GM19463 (cell line): ENCODE data around the gene NEAT1.

Experiments used
- ATAC-seq: cut with Tn5 transposase; IDR thresholded peaks from one replicate; pipeline ENCODE4 v1.9.1; 2021; ENCODE audit warnings: mild to moderate bottlenecking, moderate library complexity; ENCODE audit not compliant: unreplicated experiment

The NEAT1 gene

DNA sequence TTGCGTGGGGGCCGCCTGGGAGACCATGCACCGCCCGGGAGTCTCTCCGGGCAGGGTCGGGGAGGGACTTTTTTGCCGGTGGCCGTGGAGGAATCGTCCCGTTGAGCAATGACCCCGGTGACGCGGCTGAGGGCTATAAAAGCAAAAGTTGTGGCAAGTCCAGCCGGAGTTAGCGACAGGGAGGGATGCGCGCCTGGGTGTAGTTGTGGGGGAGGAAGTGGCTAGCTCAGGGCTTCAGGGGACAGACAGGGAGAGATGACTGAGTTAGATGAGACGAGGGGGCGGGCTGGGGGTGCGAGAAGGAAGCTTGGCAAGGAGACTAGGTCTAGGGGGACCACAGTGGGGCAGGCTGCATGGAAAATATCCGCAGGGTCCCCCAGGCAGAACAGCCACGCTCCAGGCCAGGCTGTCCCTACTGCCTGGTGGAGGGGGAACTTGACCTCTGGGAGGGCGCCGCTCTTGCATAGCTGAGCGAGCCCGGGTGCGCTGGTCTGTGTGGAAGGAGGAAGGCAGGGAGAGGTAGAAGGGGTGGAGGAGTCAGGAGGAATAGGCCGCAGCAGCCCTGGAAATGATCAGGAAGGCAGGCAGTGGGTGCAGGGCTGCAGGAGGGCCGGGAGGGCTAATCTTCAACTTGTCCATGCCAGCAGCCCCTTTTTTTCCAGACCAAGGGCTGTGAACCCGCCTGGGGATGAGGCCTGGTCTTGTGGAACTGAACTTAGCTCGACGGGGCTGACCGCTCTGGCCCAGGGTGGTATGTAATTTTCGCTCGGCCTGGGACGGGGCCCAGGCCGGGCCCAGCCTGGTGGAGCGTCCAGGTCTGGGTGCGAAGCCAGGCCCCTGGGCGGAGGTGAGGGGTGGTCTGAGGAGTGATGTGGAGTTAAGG, at the start of gene NEAT1:
Gene NEAT1, plus strand, starts transcription at position 166 of the 883 bp plus-strand sequence.
- ATAC-seq = no peak

DNA sequence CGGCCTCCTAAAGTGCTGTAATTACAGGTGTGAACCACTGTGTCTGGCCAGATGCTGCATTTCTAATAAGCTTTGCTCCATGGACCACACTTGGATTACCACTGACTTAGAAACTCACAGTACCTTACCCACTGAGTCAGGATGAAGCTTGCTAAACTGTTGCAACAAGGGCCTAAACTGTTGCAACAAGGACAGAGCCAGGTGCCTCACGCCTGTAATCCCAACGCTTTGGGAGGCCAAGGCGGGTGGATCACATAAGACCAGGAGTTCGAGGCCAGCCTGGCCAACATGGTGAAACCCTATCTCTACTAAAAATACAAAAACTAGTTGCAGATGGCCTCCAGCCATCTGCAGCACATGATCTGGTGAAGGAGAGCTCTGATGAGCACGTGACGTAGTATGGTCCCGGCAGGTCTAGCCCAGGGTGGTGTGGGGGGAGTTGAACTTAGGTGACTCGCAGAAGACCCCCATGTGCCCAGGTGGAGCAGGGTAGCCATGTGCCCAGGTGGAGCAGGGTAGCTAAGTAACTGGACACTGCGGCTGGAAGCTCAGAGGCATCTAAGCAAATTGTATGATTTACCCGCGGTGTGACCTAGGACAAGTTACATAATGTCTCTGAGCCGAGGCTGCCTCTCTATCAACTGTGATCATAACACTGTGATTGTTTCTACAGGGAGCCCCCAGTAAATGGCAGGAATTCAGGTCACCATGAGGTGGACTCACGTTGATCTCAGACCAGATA, 48.6 kb upstream of the NEAT1 start:
- ATAC-seq = no peak

DNA sequence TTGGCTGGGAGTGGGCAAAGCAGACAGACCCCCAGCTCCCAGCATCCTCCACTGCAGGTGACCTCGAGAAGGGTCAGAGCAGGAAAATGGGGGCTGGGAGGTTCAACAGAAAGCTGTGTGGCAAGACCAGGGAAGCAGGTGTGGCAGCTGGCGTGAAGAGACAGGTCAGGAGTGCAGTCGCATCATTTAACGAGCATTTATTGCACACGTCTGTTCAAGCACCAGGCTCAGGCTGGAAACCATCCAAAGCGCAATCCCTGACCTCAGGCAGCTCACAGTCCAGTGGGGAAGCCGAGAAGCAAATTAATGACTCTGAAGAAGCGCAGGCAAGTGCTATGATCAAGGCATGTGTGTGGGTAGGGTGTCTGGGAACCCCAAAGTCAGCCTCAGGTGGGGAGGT, 47.6 kb upstream of the NEAT1 start:
- no peak for ATAC-seq

DNA sequence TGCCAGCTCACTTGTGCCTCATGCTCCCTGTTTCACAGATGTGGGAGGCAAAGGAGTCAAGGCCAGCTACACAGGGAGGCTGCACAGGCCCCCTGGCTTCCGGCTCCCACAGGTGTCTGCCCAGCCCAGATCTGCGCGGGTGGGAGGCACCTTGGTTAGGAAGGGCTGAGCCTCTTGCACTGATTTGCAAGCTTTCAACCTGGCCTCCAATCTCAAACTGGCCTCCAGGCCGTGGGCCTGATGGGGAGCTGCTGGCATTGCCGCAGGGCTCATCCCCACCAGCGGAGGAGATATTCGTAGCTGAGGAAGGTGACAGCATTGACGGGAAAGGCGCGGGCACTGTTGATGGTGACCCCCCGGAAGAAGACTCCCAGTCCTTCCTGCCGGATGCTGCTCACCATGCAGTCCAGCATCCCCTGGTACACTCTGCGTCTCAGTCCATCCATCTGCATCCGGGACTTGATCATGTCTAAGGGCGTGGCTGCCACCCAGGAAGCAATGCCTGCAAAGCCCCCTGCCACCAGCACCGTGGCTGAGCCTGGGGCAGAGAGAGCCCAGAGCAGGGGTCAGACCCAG, 46.4 kb upstream of the NEAT1 start:
- ATAC-seq = no peak

DNA sequence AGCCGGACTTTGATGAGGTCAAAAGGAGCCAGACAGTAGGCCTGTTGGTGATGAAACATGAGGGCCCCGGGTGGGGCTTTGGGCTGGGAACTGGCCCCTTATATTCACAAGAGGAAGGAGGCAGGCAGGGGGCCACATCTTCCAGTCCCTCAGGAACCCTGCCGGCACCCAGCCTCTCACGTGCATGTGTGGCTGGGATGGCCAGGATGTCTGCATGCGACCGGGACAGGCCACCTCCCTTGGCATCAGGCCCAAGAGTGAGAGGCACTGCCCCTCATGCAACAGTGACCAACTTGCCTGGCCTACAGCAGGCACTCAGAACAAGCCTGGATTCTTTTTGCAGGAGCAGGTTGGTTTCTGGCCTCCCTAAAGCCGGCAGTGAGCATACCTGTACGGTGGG, 45.6 kb upstream of the NEAT1 start:
- ATAC-seq = no peak

DNA sequence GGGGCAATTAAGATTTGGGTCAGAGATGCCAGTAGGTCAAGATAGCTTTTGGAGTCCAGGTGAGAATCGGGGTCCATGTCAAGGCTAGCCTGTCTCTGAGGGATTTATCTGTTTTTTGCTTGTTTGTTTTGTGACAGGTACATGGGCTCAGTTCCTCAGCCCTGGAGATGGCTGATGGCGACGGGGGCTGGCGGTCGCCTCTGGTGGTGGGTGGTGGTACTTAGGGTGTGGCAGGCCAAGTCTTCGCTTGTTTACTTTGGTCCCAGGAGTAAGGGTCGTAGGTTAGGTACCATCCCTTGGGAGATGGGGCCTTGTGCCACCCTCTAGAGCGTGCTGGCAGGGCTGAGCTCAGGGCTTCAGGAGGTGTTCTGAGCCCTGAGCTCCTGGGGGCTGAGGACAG, 44.8 kb upstream of the NEAT1 start:
- ATAC-seq = no peak

DNA sequence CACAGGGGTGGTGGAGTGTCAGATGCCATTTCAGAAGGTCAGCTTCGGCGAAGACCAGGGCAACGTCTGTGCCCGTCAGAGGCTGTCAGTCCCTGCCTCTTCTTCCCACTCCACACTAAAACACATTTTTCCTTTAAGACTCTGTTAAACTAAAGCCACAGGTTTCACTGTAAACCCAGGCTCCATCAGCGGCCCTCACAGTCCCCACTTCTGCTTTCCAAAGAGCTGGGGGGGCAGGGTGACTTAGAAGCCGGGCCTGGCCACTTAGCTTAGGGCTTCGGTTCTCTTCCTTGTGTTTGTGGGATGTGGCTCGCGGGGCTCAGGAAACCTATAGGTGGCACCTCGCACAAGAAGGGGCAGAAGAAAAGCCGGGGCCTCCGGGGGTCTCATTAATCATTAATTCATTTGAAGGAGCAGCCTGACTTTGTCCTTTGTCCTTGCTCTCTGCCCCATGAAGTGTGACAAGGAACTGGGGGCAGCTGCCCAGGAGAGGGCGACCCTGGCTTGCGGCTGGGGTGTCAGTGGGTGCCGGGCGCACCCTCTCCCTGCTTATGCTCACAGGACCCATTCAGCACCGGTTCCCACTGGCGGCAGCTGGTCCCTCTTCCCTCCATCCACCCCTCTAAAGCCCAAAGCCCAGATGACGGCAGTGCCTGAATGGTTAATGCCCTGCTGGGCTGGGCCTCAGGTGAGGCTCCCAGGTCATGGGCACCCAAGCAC, 44.2 kb upstream of the NEAT1 start:
- no peak for ATAC-seq

DNA sequence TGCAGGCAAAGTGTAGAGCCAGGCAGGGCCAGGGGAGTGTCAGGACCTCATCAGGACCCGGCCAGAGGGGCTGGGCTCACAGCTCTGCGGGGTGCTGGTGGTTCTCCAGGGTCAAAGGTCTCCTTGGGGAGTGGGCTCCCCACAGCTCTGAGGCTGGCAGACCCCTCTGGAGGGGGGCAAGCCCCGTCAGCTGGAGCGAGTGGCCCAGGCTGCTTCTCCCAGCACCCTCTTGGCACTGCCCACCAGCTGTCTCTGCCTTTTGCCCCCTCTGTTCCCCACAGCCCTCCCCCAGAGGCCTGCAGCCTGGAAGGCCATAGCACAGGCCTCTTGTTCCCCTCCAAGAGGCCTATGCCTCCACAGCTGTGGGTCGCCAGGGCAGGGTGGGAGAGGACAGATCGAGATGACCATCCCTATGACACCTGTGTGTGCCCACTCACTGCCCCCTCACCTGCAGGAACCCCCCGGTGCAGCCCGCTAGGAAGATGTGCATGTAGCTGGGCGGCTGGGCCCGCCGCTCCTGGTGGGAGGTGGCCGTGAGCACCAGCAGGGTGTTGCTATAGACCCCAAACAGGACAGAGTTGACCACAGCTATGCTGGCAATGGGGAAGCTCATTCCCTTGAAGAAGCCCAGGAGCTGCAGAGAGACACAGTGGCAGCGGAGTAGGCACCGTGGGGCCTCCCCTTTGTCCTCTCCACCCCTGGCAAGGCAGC, 43.5 kb upstream of the NEAT1 start:
- no peak for ATAC-seq

DNA sequence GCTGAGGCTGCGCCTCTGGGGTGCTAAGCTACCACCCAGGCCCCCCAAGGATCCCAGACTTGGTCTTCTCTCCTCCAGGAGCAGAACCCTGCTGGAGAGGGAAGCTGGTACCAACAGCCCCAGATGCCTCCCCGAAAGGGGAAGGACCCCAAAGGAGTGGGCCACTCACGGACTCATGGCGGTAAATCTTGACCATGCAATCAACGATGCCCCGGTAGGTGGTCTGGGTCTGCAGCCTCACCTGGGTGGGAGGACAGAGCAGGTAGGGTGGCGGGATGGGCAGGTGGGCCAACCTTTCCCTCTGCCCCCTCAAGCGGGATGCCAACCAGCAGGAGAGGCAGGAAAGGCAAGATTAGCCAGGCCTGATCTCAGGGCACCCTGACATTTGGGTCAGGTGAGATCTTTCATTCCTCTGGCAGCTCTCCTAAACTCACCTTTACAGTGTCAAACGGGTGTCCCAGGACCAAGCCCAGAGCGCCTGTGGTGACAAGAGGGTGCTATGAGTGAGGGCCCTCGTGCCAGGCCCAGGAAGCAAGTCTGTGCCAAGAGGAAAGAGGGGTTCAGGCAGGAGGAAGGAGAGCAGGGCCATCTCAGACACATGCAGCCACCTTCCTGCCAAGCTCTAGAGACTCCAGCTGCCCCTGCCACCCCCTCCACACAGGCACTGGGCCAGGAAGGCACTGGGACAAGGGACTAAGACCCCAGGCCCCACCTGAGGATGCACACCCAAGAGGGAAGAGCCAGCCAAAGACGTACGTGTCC, 42.7 kb upstream of the NEAT1 start:
- no peak for ATAC-seq

DNA sequence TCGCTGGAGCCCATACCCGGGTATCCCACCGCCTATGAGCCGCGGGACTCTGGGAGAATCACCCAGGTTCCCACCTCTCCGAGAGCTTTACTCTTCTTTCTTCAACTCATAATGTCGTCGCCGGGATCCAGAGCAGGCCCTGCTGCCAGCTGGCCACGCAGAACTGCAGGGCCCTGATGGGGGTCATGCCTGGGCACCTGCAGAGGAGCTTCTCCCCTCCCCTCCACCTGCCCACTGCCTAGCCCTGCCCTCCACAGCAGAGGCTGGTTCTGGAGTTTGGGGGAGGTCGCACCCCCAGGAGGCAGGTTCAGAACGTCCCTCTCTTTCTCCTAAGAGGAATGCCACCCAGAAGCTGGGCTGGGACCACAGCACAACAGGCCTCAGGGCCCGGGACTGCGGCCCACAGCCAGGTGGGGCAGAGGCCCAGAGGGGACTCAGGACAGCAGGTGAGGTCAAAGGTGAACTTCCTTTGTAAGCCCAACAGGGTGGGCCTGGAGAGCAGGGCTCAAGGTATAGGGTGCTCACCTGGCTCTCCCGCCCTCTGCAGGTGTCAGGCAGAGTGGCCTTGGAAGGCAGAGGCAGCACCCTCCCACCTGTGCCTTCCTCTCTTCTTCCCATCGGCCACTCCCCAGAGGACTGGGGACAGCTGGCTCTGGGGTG, 42.0 kb upstream of the NEAT1 start:
- ATAC-seq = no peak

DNA sequence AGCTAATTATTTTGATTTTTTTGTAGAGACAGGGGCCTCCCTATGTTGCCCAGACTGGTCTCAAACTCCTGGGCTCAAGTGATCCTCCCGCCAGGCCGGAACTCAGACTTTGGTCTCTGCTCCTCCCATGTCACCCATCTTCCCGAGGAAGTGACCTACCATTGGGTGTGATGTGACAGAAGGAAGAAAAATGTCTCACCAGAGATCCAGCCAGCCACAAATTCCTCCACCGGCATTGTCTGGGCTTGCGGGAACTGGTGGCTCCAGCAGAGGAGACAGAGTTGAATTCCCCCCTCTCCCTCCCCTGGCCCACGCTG, 40.9 kb upstream of the NEAT1 start:
- no peak for ATAC-seq

DNA sequence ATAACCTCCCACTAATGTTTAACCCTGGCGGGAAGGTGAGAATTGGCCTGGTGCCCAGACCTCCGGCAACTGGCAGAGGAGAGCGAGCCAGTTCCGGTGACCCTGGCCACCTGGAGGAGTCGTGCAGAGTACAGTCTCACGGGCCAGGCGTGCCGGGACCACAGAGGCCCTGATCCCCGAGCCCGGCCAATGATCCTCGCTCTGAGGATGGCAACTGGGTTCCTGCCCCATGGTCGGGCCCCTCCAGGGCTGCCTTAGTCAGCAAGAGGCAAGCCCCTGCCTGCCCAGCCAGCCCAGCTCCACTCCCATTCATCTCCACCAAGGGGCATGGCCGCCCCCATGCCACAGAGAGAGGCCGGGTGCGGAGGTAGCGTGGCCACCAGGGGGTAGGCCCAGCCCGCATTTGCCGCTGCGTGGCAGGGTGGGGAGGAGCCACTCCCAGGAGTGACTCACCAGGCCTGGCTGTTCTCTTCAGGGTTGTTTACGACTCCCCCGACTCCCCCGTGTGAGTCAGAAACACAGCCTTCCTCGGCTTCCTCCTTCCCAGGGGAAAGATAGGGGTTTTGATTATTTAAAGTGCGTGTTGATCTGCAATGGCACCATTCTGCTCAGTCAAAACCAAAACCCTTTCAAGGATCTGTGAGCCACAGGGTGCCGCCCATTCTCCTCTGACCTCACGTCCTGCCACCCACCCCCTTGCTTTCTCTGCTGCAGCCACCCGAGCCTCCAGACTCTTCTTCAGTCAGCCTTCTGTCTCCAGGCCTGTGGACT, 40.4 kb upstream of the NEAT1 start, which contains the start of gene SLC25A45:
Gene SLC25A45, minus strand, starts transcription at position 614 of the 771 bp plus-strand sequence. CDS start 695 bp downstream, outside the sequence.
- peak; percentile 65 for ATAC-seq

DNA sequence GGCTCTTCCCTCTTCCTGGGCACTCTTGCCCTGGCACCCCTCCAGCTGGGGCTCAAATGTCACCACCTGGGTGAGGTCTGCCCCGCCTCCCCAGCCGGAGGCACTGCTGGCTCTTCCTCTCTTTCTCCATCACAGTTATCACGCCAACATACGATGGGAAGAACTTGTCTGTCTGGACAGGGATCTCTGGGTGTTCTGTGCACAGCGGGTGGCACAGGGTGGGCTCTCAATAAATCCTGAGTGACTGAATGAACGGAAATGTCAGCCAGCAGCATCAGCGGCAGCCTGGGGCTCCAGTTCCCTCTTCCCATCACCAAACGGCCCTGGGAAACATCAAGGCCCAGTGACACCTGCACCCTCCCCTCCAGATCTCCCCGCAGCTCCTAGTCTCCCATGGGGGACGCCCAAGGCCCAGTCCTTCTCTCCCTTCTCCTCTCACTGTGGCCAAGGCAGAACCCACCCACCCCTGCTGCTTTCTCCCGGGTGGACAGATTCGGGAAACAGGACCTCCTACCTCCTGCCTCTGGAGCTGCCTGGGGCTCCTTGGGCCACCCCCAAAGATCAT, 39.7 kb upstream of the NEAT1 start:
- ATAC-seq = no peak

DNA sequence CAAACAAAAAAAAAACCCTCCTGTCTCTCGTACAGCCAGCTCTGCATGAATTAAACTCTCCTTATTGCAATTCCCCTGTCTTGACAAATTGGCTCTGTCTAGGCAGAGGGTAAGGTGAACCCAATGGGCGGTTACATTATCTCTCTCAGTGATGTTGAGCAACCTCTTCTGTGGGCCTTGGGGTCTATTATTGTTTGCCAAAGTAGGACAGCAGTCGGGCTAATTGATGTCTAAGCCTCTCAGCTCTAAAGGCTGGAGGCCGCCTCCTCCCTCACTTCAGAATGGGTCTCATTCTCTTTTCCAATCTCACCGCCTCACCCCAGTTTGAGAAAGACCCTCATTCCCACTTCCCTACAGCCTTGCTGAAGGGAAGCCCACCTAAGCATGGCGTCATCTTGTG, 38.8 kb upstream of the NEAT1 start:
- no peak for ATAC-seq

DNA sequence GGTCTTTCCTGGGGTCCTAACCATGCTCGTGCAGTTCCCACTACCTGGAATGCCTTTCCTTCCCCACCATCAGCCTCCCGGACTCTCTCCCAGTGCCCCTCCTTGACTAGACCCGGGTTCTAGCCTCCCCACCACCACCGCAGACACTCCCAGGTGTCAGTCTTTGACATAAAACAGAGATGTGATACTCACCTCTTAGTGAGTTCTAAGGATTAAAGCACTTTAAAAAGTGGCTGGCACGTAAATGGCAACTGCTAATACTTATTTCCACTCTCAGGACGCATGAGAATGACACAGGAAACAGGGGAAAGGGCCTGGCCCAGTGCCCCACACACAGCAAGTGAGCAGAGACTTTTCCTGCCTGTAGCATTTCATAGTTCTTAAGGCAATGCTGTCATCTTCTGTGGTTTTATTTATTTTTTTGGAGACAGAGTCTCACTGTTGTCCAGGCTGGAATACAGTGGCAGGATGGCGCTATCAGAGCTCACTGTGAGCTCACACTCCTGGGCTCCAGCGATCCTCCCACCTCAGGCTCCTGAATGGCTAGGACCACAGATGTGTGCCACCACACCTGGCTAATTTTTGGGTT, 38.2 kb upstream of the NEAT1 start:
- ATAC-seq = no peak

DNA sequence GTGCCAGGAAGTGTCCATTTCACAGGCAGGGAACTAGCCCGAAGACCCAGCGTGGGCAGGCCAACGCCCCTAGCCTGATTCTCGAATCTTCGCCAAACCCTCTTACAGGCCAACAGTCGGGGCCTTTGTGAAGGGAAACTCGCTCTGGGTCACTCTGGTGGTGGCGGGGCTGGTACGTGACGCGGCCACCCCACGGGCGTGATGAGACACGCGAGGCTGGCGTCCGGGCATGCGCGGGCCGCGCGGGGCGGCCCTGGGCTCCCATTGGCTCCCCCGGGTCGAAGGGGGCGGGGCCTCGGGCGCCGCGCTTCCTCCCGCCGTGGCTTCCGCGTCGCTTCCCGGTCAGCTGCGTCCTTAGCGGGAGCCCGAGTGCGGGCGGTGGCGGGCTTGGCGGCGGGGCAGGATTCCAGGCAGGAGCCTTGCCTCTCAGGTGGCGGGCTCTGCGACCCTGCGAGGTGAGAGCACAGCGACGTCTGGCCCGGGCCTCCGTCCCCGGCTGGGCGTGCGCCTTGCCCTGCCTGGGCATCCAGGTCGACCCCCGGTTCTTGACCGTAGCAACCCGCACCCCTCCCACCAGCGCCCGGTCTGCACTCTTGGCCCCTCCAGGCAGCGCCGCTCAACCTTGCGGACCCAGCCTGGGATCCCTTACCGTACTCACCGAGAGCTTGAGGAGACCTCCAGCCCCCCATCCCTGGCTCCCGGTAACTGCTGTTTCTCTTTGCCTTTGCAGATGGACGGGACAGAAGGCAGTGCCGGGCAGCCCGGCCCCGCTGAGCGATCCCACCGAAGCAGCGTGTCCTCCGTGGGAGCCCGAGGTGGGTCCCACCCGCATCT, 36.1 kb upstream of the NEAT1 start, which contains the start of gene FRMD8:
Gene FRMD8, plus strand, starts transcription at position 331 of the 834 bp plus-strand sequence. Its CDS starts 400 bp downstream, at position 731.
- peak; percentile 43 for ATAC-seq

DNA sequence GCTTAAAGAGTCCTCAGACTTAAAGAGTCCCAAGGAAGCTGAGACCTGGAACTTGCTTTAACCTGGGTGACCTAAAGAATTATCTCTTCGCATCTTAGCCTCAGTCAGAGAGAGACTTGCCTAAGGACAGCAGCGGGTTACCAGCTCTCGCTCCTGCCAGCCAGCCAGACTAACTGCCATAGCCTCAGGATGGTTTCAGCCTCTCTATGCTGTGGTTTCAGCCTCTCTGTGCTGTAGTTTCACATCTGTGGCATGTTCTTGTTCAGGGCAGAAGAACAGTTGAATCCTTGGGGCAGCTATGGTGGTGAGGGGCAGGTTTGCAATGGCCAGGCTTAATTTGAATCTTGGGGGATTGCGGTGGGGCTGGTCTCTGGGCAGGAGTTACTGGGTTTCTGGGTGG, 33.9 kb upstream of the NEAT1 start:
- ATAC-seq = no peak
